Thoracic aorta (tissue), 2 donors: ENCODE measurements around the gene SF3A2. TPM values are rescaled to one million over a fixed set of nuclear protein-coding genes. Genes with fewer than 3 reads are reported as not detected.

Experiments
- ATAC-seq: fragments of 150-250 bp; one replicate; pipeline ENCODE4 v1.8.0; 2017; ENCODE audit warnings: low read depth; ENCODE audit not compliant: insufficient number of reproducible peaks, low FRiP score
- DNase-seq: peaks from one replicate; pipeline ENCODE4 v3.0.0-alpha.2; 2020; ENCODE audit warnings: low spot score
- H3K27ac ChIP-seq, 2 donors: fragments of 200-600 bp; sonication (generic); 1 replicate in 1 of 2; 2 replicates in 1 of 2; pipeline ENCODE4 v1.5.1; 2016; ENCODE audit warnings: mild to moderate bottlenecking in 2 of 2, moderate library complexity in 2 of 2
- H3K27me3 ChIP-seq: fragments of 200-600 bp; sonication (generic); replicated peaks from 2 replicates; pipeline ENCODE4 v1.6.0; 2016; ENCODE audit warnings: mild to moderate bottlenecking; ENCODE audit not compliant: insufficient read depth
- H3K36me3 ChIP-seq: fragments of 200-600 bp; sonication (generic); one replicate; pipeline ENCODE4 v1.5.1; 2016
- H3K4me1 ChIP-seq, 2 donors: fragments of 200-600 bp; sonication (generic); 1 replicate in 1 of 2; 2 replicates in 1 of 2; pipeline versions ENCODE4 v1.5.1 to v1.6.0; 2016; ENCODE audit warnings: low read depth in 2 of 2, mild to moderate bottlenecking in 1 of 2; ENCODE audit not compliant: control insufficient read depth in 1 of 2
- H3K4me3 ChIP-seq: fragments of 200-600 bp; sonication (generic); 2 replicates; pipeline ENCODE4 v1.5.1; 2016; ENCODE audit warnings: mild to moderate bottlenecking
- H3K9me3 ChIP-seq: fragments of 200-600 bp; sonication (generic); 2 replicates; pipeline ENCODE4 v1.5.1; 2016
- total RNA-seq, 2 donors: library from RNA; depleted of rRNA; stranded (reverse); fragments of >200 nt; gene quantifications; one replicate each; pipeline versions ENCODE4 v1.1.0 to v1.2.3, GENCODE V29; 2016
- TF ChIP-seq, protein P1 (sequence below): fragments of 200-600 bp; sonication (generic); IDR thresholded peaks from one replicate; pipeline ENCODE4 v1.5.1; 2019; ENCODE audit warnings: antibody characterized with exemption

SF3A2 gene
- total RNA-seq, 2 donors from 2014 or later, result 23.8 to 43.7 TPM

DNA sequence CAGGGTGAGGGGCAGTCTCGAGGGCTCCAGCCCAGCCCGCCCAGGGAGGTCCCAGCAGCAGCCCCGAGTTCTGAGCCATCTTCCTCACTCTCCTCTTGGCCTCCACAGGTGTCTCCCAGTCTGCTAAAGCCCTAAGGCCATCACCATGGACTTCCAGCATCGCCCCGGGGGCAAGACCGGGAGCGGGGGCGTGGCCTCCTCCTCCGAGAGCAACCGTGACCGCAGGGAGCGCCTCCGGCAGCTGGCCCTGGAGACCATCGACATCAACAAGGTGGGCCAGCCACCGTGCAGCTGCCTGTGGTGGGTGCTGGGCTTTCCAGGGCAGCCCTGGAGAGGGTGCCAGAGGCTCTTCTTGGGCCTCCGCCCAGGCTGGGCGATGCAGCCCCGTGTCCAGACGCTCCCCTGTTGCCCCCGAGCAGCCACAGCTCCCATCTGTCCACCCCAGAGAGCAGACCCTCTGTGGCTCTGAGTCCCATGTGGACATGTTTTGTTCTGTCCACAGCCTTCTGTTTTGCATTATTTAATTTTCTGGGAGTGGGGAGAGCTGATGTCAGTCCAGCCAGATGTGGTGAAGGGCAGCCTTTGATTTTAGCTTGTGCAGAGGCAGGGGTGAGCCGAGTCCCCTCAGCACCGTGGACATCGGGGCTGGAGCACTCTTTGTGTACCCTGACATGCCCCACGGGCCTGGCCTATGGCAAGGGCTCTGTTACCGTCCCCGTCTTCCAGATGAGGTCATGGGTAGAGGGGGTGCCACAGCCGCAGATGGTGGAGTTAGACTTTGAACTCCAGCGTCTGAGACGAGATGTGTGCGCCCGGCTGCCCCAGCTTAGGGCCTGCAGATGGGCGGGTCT lies 6.9 kb downstream of the SF3A2 start:
- Histone ChIP-seq H3K27me3 (no peaks in the 10 kb centered on the region), H3K4me1 (peaks cover 36 to 51% of the 10 kb centered on the region in 2 donors), H3K9me3 (no peaks in the 10 kb centered on the region), H3K36me3 (peaks cover 53% of the 10 kb centered on the region), H3K27ac (no peak overlapping the region), H3K4me3 (no peak overlapping the region)
- TF ChIP-seq, protein P1, sequence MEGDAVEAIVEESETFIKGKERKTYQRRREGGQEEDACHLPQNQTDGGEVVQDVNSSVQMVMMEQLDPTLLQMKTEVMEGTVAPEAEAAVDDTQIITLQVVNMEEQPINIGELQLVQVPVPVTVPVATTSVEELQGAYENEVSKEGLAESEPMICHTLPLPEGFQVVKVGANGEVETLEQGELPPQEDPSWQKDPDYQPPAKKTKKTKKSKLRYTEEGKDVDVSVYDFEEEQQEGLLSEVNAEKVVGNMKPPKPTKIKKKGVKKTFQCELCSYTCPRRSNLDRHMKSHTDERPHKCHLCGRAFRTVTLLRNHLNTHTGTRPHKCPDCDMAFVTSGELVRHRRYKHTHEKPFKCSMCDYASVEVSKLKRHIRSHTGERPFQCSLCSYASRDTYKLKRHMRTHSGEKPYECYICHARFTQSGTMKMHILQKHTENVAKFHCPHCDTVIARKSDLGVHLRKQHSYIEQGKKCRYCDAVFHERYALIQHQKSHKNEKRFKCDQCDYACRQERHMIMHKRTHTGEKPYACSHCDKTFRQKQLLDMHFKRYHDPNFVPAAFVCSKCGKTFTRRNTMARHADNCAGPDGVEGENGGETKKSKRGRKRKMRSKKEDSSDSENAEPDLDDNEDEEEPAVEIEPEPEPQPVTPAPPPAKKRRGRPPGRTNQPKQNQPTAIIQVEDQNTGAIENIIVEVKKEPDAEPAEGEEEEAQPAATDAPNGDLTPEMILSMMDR, result no peak
- ATAC-seq (no peak), DNase-seq (no peak)

DNA sequence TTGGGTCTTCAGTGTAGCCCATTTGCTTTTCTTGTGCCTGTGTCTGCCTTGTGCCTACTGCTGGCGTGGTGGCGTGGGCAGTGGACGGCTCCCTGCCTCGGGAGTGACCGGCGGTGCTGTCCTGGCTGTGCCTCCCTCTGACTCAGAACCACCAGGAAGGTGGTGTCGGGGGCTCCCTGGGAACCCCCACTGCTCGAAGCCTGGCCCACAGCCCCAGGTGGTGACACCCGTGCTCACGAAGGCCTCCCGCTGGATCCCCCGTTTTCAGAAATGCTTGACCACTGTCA lies 7.4 kb downstream of the SF3A2 start:
- Histone ChIP-seq H3K27me3 (no peaks in the 10 kb centered on the region), H3K36me3 (peaks cover 54% of the 10 kb centered on the region), H3K27ac (no peak overlapping the region), H3K4me3 (no peak overlapping the region), H3K9me3 (no peaks in the 10 kb centered on the region), H3K4me1 (peaks cover 30 to 46% of the 10 kb centered on the region in 2 donors)
- ATAC-seq, result no peak
- no peak for DNase-seq
- TF ChIP-seq, protein P1, result no peak

DNA sequence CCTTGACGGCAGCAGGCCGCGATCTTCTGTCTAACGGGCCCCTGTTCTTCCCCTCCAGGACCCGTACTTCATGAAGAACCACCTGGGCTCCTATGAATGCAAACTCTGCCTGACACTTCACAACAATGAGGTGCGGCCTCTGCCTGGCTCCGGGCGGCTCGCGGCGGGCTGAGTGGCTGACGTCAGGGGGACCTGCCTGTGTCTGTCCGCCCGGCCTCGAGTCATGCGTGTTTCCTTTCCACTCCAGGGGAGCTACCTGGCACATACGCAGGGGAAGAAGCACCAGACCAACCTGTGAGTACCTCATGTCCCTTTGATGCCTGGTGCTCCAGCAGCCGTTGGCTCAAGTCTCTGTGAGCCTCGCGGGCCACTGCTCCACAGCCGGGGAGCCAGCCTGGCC lies 7.9 kb downstream of the SF3A2 start:
- Histone ChIP-seq H3K36me3 (peaks cover 54% of the 10 kb centered on the region), H3K27ac (no peak overlapping the region), H3K4me3 (no peak overlapping the region), H3K27me3 (no peaks in the 10 kb centered on the region), H3K4me1 (peaks cover 27 to 43% of the 10 kb centered on the region in 2 donors), H3K9me3 (no peaks in the 10 kb centered on the region)
- TF ChIP-seq, protein P1, result no peak
- DNase-seq (no peak), ATAC-seq (no peak)

DNA sequence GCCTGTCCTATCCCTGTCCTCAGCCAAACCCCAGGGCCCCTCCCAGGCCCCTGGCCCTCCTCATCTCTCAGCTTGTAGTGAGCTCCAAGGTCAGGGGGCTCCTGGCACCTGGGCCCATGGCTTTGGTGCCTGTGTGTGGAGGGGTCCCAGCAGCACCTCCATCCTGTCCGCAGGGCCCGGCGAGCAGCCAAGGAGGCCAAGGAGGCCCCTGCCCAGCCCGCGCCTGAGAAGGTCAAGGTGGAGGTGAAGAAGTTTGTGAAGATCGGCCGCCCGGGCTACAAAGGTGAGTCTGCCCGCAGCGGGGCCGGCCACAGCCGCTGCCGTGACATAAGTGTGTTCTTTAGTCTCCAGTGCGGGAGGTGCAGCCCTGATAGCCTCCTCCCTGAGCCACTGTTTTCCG lies 8.6 kb downstream of the SF3A2 start:
- ATAC-seq (no peak), DNase-seq (no peak)
- H3K27me3 ChIP-seq, result peaks cover 4% of the 10 kb centered on the region
- H3K27ac ChIP-seq, result no peak overlapping the region
- peaks cover 23 to 40% of the 10 kb centered on the region in 2 donors for H3K4me1 ChIP-seq
- H3K36me3 ChIP-seq, result peaks cover 54% of the 10 kb centered on the region
- no peak overlapping the region for H3K4me3 ChIP-seq
- no peaks in the 10 kb centered on the region for H3K9me3 ChIP-seq
- TF ChIP-seq, protein P1, result no peak

DNA sequence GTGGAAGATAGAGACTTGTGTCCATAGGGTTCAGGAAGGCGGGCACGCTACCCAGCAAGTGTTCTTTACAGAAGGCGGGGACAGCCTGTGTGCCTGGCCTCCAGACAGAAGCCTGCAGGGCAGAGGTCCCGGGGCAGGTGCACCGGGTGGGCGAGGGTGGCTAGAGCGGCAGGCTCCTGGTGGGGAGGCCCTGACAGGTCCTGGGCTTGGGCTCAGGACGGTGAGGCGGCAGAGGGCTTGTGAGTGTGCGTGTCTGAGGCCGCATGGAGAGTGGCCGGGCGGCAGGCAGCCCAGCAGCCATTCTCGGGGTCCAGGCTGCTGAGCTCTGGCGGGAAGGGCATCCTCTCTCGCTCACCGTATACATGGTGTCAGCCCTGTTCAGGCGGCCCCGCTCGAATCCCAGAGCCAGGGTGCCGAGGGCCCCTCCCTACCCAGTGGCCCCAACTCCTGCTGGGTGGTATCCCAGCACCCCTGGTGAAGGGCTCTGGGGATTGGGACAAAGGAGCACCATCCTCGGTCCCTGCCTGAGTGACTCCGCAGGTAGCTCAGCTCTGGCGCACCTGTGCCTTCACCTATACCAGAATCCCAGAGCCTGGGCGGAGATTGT lies 9.5 kb downstream of the SF3A2 start:
- peaks cover 7% of the 10 kb centered on the region for H3K27me3 ChIP-seq
- H3K4me1 ChIP-seq, result peaks cover 20 to 40% of the 10 kb centered on the region in 2 donors
- H3K4me3 ChIP-seq, result no peak overlapping the region
- H3K36me3 ChIP-seq, result peaks cover 54% of the 10 kb centered on the region
- no peak for ATAC-seq
- no peak for DNase-seq
- H3K9me3 ChIP-seq, result no peaks in the 10 kb centered on the region
- no peak overlapping the region for H3K27ac ChIP-seq
- TF ChIP-seq, protein P1, result no peak
